Upper lobe of left lung (tissue), 4 donors: ENCODE measurements around the gene AEBP1.

ENCODE experiments used
- CTCF ChIP-seq, 6 experiments: fragments of 450-650 bp in 4 of 6; fragments of 200-600 bp in 2 of 6; sonication (generic) in 2 of 6; IDR thresholded peaks; one replicate each; pipeline ENCODE4 v1.5.1; 2016 to 2019; ENCODE audit warnings: antibody characterized with exemption in 6 of 6
- EP300 ChIP-seq, 4 donors: sonication (generic); formaldehyde crosslinking; IDR thresholded peaks; one replicate each; pipeline ENCODE4 v1.5.1; 2017; ENCODE audit warnings: antibody characterized with exemption in 4 of 4, control low read depth in 2 of 4
- POLR2A ChIP-seq, 4 donors: fragments of 450-650 bp; IDR thresholded peaks; one replicate each; pipeline ENCODE4 v1.5.1; 2016 to 2017; ENCODE audit warnings: antibody characterized with exemption in 4 of 4, mild to moderate bottlenecking in 2 of 4
- POLR2AphosphoS5 ChIP-seq, 2 donors: sonication (generic); formaldehyde crosslinking; IDR thresholded peaks; one replicate each; pipeline ENCODE4 v1.5.1; 2017; ENCODE audit warnings: antibody characterized with exemption in 2 of 2

GRCh38 chr7:44113764-44114354 is 9.7 kb downstream of the AEBP1 start:
- TF ChIP-seq POLR2A (IDR thresholded peaks at IDR 0.05) (no peak), CTCF (IDR thresholded peaks at IDR 0.05) (no peak), EP300 (IDR thresholded peaks at IDR 0.05) (no peak), POLR2AphosphoS5 (IDR thresholded peaks at IDR 0.05) (no peak)
